Posterior vena cava (tissue), 2 donors: Measurements from ENCODE around the gene EFNA4. TPM values are rescaled to one million over a fixed set of nuclear protein-coding genes. Genes with fewer than 3 reads are reported as not detected.

Source experiments
- DNase-seq: peaks from one replicate; pipeline ENCODE4 v3.0.0-alpha.2; 2020; ENCODE audit warnings: low spot score
- intact Hi-C, 2 donors: fragments of 100-400 bp; cut with DNase I; formaldehyde crosslinking; loops; one replicate each; pipeline versions ENCODE4 v1.14.1 to v1.14.2; 2022 to 2023
- total RNA-seq, 2 donors: library from RNA; stranded (reverse); fragmentation: NEBNext Ultra II Directional; extraction: Animal tissue kit (Norgen Biotek cat#: 25700); gene quantifications; one replicate each; pipeline ENCODE4 v1.2.1, GENCODE V29; 2021
- donor health status: DM: yes; HTN: yes; CAD: no.
- donor health status: DM: yes; HTN: yes; CAD: no.

The EFNA4 gene
- total RNA-seq, 2 donors from 2014 or later = 2.0 to 2.6 TPM

DNA sequence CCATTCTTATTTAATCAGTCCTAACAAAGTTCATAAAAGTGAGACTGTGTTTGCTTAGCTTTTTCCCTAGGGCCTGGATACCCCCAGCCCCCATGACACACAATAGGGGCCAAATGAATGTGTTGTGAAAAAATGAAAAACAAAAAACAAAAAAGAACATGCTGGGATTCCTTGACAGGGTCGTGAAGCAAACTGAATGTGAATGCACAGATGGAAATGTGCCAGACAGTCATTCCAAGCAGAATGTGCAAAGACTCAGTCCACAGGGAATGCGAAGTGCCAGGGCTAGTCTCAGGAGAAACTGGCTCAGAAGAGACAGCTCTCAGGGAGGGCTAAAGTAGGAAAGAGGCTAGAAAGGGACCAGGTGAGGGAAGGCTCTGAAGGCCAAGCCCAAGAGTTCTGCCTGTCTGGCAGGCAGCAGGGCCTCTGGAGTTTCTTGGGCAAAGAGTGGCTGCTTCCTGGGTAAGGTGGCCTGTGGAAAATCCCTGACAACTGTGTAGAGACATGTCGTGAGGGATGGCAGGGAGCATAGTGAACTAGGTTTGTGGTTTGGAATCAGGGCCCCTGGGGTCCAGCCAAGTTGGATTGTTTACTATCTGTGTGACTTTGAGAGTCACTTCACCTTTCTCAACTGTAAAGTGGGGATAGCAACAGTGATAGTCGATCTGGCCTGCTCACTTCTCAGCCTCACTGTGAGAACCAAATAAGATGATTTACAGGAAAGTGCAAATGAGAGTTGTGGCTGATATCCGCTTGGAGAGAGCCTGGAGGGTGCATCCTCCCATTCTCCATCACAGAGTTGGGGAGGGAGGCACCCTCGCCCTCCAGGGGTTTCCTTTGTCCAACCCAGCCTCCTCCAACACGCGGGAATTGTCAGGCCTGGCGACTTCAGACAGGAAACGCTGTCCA is 13.6 kb upstream of the EFNA4 start:
- DNase-seq = no peak
- intact Hi-C loops = loop anchor here in 1 of 2 donors (2.0 kb wide), 1 partner anchor 47 kb away; the partner anchor contains the start of gene ZBTB7B

- peak; percentile 96 for DNase-seq
- intact Hi-C loops = loop anchor here in 1 of 2 donors (2.0 kb wide), 1 partner anchor 48 kb away; the partner anchor contains the start of gene ZBTB7B
These were observed 12.8 kb upstream of the EFNA4 start, which contains the start of gene ADAM15 for GRCh38 chr1:155050560-155051341. Gene ADAM15, plus strand, starts transcription at chr1:155051316. Its CDS starts 71 bp downstream, at chr1:155051387.

- intact Hi-C loops = loop anchor here in 1 of 2 donors (2.0 kb wide), 1 partner anchor 49 kb away; the partner anchor contains the start of gene ZBTB7B
- DNase-seq = no peak
These were observed 12.2 kb upstream of the EFNA4 start for GRCh38 chr1:155051342-155051776.

DNA sequence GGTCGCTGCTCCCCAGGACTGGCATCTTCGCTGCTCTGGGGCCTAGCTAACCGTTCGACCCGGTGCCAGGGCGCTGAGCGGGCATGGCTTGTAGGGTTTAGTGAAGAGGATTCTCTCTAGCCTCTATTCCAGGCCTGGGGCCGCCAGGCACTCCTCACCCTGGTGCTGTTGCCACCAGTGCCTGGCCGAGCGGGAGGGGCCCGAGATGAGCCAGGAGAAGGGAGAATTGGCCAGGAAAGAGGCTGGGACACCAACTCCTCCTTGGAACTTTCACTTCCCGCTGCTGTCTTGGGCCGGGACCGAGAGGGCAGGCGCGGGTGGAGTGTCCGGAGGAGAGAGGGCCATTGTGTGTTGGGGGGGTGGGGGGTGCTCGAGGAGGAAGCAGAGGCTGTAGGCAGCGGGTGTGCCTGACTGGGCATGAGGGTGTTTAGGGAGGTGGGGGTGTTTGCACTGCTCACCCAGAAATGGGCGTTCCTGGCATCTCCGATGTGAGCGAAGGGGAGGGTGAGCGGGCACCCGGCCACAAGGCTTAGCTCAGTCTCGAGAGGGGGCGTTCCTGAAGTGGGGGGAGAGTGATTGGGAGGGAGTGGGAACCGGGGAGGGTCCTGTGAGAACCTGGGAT is 11.7 kb upstream of the EFNA4 start:
- intact Hi-C loops = loop anchor here in 1 of 2 donors (2.0 kb wide), 1 partner anchor 49 kb away; the partner anchor contains the start of gene ZBTB7B
- peak; percentile 88 for DNase-seq

DNA sequence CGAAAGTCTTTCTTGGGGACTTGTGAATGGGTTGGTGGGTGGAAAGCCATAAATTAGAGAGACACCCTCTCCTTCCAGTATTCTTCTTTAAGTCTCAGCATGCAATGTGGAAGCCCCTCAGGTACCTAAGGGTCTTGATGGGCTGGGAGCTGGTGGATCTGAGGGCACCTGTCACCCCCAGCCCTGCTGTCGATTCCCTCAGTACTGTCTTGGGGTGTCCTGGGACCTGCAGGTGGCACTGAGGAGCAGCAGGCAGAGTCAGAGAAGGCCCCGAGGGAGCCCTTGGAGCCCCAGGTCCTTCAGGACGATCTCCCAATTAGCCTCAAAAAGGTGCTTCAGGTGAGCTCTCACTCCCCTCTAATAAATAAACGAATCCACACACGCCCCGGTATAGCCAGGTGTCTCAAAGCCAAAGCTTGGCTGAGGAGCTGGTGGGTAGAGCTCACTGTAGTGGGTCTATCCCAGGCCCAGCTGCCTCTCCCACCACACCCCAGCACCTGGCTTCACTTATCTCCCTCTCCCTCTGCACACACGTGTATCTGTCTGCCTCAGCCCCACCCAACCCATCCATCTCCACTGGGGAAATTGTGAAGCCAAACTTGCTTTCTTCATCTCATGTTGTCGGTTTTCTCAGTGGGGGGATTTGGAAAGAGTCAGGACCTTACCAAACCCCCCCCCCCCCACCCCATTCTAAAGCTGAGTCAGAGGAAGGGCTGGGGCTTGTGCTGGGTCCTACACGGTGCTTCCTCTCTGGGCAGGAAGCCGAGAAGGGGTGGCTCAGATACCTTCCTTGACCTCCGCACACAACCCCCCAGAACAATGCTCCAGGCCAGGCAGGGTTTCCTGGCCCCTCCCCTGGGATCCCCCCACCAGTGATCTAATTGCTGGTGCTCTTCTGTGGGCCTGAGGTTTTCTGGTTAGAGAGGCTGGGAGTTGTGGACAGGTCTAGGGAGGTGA is 10.8 kb upstream of the EFNA4 start:
- intact Hi-C loops = no loop called here
- DNase-seq = no peak

GRCh38 chr1:155053531-155054105 is 9.9 kb upstream of the EFNA4 start:
- DNase-seq = no peak
- intact Hi-C loops = no loop called here

GRCh38 chr1:155057104-155057503 is 6.4 kb upstream of the EFNA4 start:
- DNase-seq = no peak
- intact Hi-C loops = no loop called here

GRCh38 chr1:155057788-155058211 is 5.7 kb upstream of the EFNA4 start:
- intact Hi-C loops = no loop called here

DNA sequence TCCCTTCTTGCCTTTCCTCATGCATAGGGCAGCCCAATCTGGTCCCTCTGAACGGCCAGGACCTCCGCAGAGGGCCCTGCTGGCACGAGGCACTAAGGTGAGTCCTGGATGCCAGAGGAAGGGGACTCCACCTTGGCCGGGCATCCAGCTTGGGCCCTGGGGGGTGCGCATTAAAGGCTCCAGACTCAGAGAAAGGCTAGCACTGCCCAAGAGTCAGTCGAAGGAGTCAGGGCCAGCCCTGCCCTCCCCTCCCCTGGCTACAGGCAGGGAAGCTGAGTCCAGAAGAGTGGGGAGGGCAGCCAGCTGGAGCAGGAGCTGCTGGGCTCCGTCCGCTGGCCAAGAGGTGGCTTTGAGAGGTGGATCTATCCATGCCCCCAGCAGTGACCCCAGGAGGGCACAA is 2.8 kb upstream of the EFNA4 start:
- intact Hi-C loops = no loop called here

More at GRCh38 chr1:155057788-155058211, 5.7 kb upstream of the EFNA4 start:
- no peak for DNase-seq

DNA sequence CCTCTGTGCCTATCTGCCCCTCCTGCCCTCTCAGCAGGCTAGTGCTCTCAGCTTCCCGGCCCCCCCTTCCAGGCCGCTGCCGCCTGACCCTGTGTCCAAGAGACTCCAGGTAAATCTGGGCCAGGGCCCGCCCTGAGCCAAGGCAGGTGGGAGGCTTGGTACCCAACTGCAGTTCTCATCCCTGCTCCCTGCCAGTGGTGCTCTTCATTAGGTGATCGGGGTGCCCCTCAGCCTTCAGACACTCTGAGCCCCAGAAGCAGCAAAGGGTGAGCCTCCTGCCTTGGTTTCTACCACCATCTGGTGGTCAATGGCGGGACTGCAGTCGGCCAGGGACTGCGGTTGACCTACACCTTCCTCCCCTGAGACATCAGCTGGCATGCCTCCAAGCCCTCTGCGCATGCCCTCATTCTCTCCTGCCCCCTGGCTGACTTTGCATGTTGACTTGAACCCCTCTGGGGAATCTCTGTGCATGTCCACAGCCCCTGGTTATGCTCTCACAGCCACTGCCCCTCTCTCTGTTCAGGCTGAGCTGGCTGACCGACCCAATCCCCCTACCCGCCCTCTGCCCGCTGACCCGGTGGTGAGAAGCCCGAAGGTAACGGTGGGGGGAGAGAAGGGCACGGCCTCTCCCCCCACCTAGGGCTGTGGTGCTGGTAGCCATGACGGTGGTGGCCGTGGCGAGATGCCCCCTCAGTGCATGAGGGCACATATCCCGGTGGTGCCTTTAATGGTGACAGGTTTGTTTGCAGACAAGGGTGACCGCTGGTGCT is 2.0 kb upstream of the EFNA4 start:
- DNase-seq = peak; percentile 95
- intact Hi-C loops = no loop called here

More for the DNA sequence above, 2.8 kb upstream of the EFNA4 start:
- no peak for DNase-seq

DNA sequence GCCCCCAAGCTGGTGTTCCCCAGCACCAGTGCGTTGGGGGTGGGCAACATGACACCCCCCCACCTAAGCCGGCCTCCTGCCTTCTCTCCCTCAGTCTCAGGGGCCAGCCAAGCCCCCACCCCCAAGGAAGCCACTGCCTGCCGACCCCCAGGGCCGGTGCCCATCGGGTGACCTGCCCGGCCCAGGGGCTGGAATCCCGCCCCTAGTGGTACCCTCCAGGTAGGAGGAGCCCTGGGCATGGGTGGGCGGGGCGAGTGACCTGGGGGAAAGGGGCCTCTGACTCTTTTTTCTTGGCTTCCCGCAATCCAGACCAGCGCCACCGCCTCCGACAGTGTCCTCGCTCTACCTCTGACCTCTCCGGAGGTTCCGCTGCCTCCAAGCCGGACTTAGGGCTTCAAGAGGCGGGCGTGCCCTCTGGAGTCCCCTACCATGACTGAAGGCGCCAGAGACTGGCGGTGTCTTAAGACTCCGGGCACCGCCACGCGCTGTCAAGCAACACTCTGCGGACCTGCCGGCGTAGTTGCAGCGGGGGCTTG is 1.3 kb upstream of the EFNA4 start:
- DNase-seq = no peak

DNA sequence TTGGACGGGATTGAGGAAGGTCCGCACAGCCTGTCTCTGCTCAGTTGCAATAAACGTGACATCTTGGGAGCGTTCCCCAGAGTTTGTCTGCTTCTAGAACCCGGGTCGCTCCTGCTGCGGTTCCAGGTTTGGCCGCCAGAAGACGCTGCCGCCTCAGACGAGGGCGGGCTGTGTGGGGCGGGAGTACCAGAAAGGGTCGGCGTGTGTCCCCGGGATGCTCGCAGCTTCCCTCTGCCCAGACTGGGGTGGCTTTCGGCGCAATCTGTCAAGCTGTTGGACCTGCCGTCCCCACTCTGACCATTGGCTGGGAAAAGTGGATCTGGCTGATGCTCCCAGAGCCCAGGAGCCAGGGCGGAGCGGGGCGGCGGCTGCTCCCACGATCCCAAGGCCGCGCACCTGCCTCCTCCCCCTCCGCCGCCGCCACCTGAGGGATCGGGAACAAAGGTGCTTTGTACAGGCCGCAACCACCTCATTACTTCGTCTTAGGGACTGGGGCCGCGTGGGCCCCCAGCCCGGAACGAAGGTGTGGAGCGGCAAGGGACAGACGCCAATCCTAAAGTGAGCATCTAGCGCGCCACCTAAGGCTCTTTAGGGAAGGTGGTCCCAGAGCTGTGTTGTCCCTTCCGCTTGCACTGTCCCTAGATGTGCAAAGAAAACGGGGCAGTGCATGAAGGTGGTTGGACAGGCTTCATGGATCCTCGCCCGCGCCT is 683 bp upstream of the EFNA4 start:
- DNase-seq = no peak
- intact Hi-C loops = no loop called here

More for the DNA sequence above, 1.3 kb upstream of the EFNA4 start:
- intact Hi-C loops = no loop called here

- no peak for DNase-seq
- intact Hi-C loops = no loop called here
These were observed 731 bp downstream of the EFNA4 start for GRCh38 chr1:155064111-155064831.

DNA sequence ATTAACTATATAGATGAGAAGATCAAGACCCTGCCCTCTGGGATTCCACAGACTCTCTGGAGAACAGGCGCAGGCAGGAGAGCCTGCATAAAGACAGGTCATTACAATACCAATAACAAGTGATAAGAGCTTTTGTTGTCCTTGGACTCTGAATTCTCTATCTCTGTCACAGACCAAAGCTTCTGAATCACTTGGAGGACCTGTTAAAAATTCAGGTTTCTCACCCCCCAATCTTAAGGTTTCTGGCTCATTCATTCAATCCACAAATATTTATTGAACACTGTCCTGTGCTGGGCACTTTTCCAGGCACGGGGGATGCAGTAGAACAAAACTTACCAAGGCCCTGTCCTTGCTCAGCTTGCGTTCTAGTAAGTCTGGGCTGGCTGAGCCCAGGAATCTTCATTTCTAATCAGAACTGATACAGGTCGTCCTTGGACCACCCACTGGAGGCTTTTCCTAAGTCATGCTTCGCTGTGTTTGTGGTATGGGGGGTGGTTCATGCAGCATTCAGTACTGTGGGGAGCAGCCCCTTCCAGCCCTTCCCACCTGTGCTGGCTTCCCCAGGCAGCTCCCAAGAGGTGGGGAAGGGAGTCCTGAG is 1.4 kb downstream of the EFNA4 start:
- DNase-seq = no peak
- intact Hi-C loops = no loop called here

GRCh38 chr1:155066777-155067176 is 3.2 kb downstream of the EFNA4 start:
- DNase-seq = no peak
- intact Hi-C loops = no loop called here
